HG03139 (cell line): ENCODE data around the gene FBN2.

Experiments used
- ATAC-seq: cut with Tn5 transposase; IDR thresholded peaks from one replicate; pipeline ENCODE4 v1.9.1; 2021; ENCODE audit not compliant: unreplicated experiment

The FBN2 gene

GRCh38 chr5:128376577-128376976 is 161.5 kb downstream of the FBN2 start:
- no peak for ATAC-seq

DNA sequence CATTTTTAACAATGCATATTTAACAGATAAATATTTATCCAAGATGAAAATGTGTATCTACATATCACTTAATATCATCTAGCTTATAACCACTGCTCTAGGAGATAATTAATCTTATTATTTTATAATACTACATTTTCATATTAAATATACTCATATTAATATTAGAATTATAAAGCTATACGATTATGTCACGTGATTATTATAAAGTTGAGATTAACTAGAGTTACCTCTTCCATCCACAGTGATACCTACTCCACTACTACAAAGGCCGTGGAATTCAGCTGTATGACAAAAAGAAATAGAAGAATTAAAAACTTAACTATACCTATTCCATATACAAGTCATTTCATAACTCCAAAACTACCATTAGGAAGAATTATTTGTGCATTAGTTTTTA is 171.9 kb downstream of the FBN2 start:
- no peak for ATAC-seq

- ATAC-seq, result no peak
Observed at GRCh38 chr5:128362370-128362769, 175.7 kb downstream of the FBN2 start.

- ATAC-seq, result no peak
Observed at GRCh38 chr5:128358826-128359225, 179.2 kb downstream of the FBN2 start.

DNA sequence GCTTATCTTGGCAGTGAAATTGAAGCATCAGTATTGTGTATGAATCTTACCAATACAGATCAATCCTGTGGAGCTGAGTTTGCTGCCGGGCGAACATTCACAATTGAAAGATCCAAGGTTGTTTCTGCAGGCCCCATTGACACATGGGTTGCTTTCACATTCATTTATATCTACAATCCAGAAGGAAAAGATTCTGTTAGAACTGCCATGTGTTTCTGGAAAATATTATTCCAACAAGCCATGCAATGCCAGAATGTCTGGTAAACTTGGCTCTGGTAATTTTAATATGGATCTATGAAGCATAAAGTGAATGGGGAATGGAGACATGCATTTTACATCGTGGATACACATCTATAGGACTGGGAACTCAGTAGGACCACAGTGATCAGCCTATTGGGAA is 180.8 kb downstream of the FBN2 start:
- no peak for ATAC-seq

DNA sequence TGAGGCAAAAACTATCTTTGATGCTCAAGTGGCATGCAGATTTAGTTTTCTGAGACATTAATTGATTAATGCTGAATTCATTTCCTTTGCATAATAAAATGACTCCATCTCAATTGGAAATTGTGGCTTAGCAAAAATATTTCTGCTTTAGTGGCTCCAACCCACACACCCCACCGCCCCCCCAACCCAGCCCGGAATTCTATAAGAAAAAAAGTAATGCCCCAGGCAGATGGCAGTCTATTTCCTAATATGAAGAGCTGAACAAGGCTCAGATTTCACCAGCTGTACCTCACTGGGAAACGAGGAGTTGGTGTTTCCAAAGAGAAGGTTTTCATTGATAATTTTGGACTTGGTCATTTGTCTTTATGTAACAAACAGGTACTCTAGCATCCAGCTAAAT is 182.1 kb downstream of the FBN2 start:
- ATAC-seq, result no peak

DNA sequence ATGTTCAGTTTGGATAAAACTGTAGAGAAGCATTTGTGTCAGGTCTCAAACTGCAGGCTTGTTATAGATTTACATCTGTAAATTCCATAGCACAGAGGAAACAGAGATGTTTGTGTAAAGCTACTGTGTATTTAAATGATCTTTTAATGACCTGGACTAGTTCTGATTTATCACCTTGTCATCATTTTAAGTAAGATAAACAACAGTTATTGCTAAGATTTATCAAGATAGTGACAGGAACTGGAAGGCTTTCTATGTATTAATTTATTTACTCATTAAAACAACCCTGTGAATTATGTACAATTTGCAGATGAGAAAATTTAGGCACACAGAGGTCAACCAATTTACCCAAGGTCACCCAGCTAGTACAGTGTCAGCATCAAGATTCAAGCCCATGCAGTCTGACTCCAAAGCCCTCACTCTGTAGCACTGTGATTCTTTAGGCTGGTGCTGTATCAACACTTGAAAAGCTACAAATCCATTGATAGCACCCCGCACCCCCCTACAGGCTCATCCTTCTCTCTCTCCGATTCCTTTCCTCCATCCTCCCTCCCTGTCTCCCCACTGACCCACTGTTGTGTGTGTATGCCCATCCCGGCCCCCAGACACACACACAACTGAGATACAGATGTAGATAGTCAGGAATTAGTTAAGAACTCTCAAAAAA is 184.5 kb downstream of the FBN2 start:
- ATAC-seq, result no peak

DNA sequence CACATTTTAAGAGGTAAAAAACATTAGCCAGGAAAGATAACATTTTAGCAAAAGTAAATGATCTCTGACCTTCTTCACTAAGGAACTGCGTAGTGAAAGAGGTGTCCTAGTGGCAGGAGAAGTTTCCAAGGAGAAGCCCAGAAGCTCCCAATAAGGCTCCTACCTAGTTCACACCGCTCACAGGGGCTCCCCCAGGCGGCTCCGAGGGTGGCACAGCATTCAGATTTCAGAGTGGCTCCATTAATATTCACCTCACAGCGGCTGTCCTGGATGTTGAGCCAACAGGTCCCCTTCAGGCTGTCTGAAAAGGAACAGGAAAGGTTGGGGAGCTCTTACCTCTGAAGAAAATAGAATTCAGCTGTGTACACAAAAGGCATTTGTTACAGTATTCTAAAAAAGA is 187.3 kb downstream of the FBN2 start:
- ATAC-seq, result no peak

DNA sequence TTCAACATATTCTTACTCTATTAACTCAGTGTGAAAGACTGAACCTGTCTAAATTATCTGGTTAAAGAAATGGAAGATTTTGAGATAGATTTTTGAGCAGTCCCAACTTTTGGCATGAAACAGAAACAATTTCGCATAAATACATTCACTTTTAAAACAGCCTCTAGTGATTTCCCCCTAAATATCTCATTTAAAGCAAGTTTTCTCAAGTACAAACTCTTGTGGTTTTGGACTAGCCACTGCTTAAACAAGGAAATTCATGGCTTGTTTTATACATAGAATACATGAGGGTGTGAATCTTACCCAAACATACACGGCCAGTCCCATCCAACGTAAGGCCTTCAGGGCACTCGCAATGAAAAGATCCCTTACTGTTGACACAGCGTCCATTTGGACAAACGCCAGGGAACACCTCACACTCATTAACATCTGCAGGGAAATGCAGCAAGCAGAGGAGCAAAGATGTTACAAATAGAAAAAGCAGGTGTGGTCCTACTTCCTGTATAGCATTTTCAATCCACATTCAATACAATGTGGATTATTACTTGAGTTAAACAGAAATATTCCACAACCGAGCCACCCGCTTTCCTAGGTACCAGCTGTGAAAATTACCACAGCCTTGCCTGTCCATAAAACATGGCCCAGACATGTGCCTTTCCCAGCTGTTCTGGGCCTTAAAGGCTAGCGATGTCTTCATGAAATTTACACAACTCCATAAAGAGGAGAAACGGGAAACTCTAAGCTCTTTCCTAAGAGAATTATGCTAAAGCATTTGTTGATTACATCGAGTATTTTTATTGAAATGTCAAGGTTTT is 188.8 kb downstream of the FBN2 start:
- ATAC-seq, result no peak

DNA sequence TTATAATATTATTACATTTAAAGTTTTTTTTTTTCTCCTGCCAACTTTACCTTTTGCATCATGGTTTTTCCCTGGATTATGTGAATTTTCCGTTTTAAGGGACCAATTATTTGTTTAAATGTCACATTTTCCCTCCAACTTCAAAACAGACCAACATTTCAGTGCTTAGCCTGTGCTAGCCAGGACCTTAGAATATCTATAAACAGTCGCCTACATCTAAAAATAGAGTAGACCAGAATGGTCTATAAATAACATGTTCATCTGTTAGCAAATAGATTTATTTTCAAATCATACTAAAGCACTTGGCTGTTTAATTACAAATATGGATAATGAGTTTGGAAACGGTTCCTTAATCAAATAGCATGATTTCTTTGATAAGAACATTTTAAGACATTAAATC is 192.0 kb downstream of the FBN2 start:
- no peak for ATAC-seq

DNA sequence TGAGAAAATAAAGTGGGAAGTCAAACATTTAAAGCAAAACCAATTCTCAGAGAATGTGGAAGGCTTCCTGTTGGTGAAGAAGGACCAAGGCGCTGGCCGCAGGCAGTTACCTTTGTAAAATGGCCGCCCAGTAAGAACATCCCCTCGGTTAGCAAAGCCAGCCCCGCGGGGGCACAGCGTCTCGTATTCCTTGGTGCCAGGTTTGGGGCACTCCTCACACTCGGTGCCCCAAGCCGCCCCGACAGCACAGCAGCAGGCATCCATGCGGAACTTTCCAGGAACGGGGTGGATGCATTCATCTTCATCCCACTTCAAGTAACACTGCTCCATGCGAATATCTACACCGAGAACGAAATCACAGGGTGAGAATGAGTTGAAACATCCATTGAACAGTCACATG is 192.8 kb downstream of the FBN2 start:
- ATAC-seq, result no peak

- ATAC-seq, result no peak
Observed at GRCh38 chr5:128343168-128343567, 194.9 kb downstream of the FBN2 start.

DNA sequence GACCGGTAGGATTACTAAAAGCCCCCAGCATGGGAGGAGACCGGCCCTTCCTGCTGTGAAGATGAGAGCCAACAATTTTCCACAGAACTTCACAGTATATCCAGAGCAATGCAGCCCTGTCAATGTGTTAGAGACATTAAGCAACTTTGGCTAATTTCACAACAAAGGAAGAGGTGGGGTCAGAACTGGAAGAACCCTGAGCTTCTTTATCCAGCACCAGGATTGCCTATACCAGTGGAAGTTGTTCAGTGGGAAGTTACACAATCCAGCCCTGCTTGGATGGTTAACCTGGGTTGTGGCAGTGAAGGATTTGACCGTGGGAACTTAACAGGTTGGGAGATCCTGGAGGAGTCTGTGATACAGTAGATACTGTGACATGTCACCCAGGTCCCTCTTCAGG is 197.0 kb downstream of the FBN2 start:
- ATAC-seq, result no peak

DNA sequence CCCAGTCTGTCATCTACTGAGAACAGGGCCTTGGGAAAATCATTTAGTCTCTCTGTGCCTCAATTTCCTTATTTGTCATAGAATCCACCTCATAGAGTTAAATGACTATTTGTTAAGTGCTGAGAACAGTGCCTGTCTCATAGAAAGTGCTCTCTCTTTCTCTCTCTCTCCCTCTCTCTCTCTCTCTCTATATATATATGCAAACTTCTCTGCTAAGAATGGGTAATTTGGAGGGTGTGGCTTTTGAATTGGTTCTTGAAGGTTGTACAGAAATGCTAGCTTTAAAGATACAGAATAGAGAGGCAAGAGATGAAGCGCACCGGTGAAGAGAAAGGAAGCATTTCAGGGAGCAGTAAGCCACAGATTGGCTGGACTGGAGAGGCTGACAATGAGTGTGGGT is 197.4 kb downstream of the FBN2 start:
- ATAC-seq, result no peak

- no peak for ATAC-seq
Observed at GRCh38 chr5:128339585-128339984, 198.5 kb downstream of the FBN2 start.

DNA sequence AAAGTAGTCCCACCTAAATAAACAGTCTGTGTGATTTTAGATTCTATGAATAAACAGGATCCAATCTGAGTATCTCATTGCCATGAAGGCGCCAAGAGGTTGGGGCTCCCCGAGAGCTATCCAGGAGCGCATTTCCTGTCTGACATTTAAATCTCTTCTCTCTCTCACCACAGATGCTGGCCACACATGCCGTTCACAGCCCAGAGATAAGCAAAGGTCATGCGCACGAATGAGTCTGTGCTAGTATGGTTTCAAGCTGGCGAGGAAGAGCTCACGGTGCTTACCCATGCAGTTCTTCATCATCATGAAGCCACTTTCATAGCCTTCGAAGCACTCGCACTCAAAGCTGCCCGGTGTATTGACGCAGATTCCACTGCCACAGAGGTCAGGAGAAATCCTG is 199.4 kb downstream of the FBN2 start:
- no peak for ATAC-seq

- no peak for ATAC-seq
Observed at GRCh38 chr5:128335339-128335738, 202.7 kb downstream of the FBN2 start.

DNA sequence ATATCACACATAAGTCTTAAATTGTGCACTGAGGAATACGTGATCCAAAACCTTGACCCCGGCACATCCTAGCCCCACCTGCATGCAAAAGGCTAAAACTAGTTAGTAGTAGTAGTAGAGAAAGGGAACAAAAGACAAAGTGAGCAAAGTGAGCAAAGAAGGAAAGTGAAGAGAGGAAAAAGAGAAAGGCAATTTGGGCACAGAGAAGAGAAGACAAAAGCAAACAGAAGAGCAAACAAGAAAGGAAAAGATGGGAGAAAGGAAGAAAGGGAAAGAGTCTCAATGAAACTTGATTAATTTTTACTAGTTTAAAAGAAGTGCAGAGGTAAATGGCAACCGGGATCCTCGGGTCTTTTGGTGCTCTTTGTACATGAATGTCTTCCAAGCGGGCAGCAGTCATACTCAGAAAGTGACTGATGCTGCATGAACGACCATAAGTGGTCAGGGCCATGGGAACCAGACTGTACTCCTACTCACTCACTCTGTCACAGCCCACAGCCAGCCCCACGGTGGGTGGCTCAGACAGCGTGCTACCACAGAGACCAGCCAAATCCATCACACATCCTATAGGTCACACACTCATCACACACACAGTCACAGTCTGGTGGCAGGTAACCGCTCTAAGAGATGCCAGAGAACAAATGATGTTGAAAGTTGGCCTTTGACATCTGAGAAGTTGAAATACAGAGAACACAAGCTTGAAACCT is 203.9 kb downstream of the FBN2 start:
- no peak for ATAC-seq

- ATAC-seq, result no peak
Observed at GRCh38 chr5:128331261-128331660, 206.8 kb downstream of the FBN2 start.

- no peak for ATAC-seq
Observed at GRCh38 chr5:128329386-128329939, 208.6 kb downstream of the FBN2 start.

DNA sequence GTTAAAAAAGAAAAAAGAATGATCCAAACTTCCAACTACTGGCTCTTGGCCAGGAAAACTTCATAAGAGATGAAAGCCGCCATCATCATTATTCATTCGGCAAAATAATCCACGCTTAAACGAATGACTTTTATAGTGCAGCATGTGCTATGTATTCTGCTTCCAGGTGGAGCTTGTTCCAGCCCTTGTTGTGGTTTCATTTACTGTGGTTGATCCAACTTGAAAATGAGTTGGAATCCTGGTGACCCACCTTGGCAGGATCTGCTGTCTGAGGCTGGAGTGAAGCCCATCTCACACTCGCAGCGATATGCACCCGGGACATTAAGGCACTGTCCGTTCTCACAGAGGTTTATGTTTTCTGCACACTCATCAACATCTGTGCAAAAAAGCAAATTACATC is 209.6 kb downstream of the FBN2 start:
- no peak for ATAC-seq

- ATAC-seq, result no peak
Observed at GRCh38 chr5:128328007-128328406, 210.0 kb downstream of the FBN2 start.
